HG02642 (cell line): ENCODE results near the gene ARMC9.
"Not testable (repeated sequence)": the region's sequence is repeated elsewhere in the genome, so short reads cannot be mapped to it uniquely, and the experiment has no call there.

Experiments
- ATAC-seq: cut with Tn5 transposase; IDR thresholded peaks from one replicate; pipeline ENCODE4 v1.9.1; 2021; ENCODE audit warnings: mild to moderate bottlenecking; ENCODE audit not compliant: unreplicated experiment, poor library complexity

Gene ARMC9

DNA sequence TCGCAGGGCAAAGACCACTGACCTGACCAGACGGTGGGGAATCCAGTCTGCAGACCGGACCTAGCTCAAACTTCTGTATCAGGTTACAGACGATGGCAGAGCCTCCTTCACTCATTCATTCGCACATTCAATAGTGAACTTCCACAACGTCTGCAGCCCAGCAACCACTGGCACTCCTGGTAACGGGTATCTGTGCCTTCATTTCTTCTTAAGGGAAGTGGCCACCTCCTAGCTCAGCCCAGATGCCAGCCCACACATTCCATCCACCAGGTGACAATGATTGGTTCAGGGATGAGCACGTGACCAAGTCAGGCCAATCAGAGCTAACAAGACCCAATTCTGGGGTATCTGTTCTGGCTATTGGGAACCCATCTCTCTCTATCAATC lies 15.9 kb upstream of the ARMC9 start:
- ATAC-seq = no peak

DNA sequence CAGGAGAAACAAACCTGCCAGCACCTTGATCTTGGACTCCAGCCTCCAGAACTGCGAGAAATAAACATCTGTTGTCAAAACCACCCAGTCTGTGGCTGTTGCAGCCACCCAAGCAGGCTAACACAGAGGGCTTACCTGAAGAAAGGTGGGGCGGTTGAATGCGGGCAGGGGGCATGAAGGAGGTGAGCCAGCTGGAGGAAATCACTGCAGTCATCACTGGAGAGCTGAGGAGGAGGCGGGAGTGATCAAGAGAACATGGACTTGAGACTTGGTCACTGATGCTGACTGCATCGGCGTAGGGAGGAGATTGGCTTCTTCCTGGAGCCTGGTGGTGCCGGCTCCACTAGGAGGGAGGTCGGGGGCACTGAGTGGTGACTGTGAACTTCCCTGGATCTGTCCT lies 14.6 kb upstream of the ARMC9 start:
- ATAC-seq = no peak

DNA sequence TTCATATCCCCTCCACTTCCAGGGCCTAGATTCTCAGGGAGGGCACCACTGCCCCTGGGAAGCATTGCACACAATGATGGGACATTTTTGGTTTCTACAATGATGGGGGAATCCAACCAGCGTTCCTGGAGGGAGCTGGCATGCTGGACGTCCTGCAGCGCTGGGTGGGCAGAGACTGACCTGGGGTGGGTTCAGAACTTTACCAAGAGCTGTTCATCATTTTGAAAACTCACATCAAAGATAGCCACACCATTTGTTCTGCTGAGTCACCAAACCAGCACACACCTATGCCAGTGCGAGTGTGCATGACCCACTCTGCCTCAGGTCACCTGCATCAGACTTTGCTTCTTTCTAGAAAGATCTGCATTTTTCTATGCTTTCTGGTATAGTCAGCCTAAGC lies 14.1 kb upstream of the ARMC9 start:
- no peak for ATAC-seq

DNA sequence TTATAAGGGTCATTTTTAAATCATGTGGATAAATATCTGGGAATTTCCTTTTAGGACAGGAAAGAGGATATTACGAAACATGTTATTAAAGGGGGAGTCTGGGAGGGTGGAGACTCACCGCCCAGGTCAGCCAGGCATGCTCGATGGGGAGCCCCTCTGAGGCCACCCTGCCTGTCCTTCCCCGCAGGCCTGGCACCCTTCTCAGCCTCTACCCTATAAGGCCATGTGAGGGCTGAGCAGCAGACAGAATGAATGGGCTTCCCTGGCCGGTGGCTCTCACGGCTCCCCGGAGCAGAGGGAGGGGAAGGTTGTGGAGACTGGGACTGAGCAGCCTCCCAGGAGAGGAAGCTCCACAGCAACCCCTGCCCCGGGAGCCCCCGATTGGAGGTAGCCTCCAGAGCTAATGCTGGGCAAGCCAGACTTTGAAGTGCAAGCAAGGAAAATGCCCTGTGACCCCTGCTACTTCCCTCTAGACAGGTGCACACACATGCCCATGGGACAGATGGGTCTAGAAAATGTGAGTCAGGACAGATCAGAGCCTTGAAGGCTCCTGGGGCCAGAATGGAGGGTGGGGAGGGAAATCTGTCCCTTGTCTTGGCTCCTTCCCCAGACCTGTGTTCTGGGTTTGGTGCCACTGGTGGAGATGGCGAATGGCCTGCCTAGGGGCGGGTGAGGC lies 13.2 kb upstream of the ARMC9 start:
- no peak for ATAC-seq

DNA sequence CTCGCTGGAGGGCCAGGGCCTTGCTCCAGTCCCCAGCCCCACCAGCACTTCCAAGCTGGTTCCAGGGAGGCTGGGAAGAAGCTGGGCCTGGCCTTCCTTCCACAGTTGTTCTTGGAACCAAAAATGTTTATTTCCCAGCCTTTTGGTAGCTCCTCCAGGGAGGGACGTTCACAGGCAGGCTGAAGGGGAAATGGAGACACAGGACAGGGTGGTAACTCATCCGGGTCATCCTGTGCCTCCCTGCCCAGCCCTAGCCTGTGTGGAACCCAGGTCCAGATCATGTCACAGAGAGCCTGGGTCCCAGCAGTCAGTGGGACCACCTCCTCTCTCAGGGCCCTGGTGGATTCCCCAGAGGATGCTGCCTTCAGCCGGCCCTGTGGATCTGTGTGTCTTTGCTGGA lies 12.5 kb upstream of the ARMC9 start:
- no peak for ATAC-seq

DNA sequence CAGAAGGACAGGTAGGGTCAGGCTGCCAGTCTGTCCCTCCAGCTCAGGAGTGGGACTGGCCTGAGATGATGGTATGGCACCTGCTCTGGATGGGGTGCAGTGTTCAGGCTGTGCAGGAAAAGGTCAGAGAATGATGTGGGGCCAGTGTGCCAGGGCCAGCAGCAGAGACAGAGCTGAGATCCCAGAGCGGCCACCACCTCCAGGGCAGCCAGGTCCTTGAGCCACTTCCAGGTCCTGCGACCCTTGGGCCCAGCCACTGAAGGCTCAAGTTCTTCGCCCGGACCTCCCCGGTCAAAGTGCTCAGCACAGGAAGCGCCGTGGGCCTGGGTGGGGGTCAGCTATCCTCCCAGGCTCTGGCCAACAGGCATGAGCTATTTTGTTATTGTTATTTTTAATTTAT lies 12.1 kb upstream of the ARMC9 start:
- ATAC-seq = no peak

DNA sequence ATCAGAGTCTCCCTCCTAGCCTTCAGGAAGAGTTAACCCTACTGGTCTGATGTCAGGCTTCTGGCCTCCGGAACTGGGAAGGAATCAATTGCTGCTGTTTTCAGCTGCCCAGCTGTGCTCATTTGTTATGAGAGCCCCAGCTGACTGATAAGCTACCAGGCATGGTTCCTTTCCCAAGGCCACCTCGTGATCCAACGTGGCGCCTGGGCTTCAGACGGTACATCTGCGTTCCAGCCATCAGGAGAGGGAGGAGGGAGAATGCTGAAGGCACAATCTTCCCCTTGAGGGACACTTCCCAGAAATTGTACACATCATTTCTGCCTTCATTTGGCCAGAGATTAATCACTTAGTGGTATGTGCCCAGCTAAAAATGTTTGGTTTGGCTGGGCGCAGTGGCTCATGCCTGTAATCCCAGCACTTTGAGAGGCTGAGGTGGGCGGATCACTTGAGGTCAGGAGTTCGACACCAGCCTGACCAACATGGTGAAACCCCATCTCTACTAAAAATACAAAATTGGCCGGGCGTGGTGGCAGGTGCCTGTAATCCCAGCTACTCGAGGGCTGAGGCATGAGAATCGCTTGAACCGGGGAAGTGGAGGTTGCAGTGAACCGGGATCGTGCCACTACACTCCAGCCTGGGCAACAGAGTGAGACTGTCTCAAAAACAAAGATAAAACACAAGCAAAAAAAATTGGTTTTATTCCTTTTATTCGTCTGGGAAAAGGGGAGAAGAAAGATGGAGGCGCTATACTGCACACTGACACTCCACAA lies 10.5 kb upstream of the ARMC9 start:
- no peak for ATAC-seq

DNA sequence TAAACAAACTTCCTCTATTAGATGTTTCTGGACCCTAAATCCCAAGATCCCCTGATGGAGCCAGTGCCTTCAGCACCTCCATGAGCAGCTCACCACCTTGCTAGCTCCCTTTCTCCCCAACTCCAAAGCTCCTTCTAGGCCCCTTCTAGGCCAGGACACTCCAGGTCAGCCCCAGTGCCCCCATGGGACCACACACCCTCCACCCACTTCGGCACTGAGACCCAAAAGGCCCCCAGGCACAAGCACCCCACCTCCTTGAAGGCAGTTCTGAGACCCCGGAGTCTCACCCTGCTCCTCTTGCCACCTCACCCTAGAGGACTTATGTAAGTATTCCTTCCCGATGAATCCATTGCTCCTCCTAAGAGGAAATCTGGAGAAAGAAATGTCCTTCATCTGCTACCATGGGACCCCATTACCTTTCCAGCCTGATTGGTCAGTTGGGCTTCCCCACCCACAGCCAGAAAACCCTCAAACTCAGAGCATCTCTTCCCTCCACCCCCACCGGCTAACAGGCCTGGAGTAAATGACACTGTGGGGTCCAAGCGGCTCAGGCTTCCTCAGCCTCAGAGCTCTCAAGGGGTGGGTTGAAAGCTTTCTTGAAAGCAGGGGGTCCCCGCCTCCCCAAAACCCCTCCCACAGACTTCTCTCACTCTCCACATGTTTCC lies 9.8 kb upstream of the ARMC9 start:
- ATAC-seq = no peak

DNA sequence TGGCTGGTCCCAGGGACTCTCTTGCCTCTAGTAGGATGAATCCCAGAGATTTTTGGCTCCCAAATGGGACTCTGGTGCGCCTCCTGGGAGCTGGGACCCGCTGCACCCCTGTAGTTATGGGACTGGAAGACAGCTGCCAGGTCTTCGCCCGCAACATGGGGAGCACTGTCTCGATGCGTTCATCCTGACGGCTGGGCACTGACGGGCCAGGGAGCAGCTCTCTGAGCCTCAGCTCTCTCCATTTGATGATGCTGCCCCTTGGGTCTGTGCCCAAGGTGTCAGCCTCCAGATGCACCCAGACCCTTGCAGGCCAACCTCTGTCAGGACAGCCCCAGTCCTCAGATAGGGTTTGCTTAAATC lies 9.3 kb upstream of the ARMC9 start:
- no peak for ATAC-seq

DNA sequence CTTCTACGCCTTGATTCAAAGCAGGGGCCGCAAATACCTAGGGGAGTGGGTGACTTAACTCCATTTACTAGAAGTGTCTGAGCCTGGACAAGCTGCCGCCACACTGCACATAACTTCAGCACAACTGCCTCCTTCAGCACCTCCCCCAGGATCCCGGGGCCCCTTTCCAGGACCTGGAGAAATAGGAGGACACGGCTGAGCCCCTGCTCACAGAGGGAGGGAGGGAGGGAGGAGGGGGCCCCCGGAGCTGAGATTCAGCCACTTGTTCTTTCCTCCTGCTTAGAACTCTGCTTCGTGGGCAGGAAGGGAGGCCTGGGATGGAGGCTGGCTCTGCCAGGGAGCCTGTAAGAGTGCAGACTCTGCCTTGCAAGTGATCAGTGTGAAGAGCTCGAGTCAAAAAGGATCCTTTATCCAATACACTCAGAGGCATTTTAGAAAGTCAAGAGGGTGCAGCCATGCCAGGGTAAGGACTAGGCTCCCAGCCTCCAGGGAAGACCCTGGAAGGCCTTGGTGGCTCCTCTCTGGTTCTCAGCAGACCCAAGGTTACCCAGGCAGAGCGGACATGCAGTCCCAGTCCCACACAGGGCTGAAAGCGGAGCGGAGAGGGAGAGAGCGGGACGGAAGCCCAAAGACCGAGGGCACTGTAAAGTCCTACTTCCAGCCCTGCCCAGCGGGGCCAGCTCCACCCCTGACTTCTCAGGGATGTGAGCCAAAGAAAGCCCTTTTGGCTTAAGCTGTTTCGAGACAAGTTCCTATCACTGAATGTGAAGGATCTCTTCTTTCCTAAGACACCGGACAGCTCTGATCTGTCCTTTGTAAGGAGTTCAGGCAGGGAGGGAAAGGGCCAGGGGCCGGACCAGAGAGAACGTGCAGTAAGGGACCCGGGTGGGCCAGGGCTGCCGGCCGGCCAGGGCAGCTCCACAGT lies 8.6 kb upstream of the ARMC9 start:
- no peak for ATAC-seq

DNA sequence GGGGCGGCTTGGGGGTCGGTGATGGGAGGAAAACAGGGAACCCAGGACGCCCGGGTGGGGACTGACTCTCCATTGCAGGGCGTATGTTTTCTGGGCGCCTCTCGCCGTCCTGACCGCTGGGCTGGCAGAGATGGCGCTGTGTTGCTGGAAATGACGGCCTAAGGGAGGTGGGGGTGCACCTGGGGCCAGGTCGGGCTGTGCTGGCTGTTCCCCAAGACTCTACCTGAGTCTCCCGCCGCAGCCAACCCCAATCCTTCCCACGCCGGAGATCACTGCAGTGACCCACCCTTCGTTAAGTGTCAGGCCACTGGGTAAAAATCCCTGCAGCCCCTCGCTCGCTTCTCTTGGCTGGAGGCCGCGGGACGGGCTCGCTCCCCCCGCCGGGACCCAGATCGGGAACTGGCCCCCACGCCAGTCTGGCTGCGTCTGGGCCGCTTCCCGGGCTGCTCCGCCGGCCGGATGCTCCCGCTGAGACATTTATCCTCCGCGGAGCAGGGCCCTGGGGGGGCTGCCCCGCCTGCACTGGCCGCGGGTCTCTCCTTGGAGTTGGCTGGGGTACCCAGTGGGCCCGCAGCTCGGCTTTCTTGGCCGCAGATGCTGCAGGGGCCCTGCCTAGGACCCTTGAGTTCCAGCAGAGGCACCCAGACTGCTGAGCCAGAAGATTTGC lies 7.8 kb upstream of the ARMC9 start:
- ATAC-seq = no peak

DNA sequence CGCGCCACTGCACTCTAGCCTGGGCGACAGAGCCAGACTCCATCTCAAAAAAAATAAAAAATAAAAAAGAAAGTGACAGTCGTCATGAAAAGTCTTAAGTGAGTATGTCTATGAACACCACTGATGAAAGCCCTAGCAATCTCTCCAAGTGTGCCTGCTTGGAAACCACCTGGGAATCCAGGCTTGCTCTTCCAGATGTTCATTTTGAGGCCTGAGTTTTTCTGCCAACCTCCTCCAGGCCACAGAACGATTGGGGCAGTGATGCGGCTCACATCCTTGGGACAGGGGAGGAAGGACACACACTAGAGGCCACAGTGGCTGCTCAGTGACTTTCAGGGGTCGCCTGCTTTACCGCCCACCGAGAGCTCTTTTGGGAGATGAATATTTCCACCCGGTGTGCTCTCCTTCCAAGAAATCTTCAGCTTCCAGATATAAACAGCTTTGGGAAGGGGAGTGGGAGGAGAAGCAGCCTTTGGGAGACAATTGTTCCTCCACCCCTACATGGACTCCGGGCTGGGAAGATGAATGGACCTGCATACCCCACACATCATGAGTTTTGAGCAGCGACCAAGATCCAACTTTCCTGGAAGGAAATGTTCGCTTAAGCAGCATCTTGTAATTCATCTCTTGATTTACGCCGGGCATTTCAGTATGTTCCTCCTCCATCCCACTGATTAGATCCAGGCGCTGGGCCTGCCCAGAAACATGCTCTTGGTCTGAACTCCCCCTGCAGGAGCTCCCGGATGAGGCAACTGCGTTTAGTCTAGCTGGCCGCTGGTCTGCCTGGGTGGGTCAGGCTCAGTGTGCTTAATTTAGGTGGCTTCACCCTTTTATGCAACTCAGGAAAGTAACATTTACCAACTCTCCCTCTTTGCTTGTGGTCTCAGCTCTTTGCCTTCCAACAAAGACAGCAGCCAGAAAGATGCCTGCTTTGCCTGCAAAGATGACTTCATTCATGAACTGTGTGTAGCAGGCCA lies 6.2 kb upstream of the ARMC9 start:
- ATAC-seq = no peak

DNA sequence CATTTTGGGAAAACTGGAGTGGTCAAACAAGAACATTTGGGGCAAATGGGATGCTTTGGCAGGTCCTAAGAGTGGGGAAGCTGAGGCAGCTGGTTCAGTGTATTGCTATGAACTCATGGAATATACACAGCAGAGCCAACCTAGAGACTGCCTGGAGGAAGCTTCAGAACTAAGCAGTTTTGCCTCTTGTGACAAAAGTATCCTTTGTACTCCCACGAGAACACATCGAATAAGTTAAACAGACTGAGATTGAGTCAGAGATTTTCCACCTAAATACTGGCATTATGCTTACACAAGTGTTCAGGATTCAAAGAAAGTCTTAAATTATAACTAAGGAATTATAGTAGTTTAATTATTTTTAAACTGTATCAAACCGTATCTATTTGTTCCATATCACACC lies 5.2 kb upstream of the ARMC9 start:
- ATAC-seq = no peak

DNA sequence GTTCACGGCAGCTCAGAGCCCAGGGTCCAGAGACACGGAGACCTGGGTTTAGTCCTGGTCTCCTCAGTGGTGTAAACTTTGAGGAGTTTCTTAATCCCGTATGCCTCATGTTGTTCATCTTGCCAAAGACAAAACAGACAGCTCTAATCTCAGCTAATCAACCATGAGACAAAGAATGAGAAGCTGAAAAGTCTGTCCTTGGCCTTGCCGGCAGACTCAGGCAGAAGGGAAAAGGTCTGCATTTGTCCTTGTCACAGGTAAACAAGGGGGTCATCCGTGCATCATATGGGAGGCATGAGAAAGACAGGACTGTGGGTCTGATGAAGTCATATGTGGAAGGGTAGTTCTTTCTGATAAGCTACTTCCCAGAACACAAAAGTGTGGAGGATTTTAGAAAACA lies 1.8 kb upstream of the ARMC9 start:
- ATAC-seq = no peak

DNA sequence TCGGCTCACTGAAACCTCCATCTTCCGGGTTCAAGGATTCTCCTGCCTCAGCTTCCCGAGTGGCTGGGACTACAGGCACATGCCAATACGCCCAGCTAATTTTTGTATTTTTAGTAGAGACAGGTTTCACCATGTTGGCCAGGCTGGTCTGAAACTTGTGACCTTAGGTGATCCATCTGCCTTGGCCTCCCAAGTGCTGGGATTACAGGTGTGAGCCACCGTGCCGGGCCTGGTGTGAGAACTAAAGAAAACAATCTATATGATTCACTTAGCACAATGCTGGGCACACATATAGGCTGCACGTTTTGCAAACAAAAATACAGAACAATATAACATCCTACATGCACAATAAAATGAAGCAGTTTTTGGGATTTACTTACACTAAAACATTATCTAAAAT lies 1.2 kb upstream of the ARMC9 start:
- not testable (repeated sequence) for ATAC-seq

DNA sequence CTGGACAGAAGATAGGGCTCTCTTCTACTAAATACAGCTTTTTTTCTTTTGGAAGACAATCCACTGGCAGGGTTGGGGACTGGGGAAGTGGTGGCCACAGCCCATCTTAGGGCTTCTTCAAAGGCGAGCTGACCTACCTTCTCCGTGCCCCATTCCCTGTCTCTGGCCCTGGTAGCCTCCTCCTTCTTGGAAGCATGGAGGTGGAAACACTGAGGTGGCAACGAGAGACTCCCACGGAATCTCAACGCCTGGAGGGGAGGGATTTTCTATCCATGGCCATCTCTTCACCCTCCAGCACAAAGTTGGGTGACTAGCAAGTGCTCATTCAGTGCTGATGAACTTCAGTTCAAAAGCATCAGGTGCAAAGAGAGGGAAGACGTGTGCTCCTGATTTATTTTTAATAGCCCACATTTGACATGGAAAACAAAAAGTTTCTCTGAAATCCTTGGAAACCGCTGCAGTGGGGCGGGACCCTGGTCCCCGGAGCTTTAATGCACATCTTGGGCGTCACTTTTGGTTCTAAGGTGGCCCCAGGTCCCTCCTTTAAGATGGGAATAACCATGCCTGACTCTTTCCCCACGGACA lies 633 bp upstream of the ARMC9 start:
- ATAC-seq = no peak

DNA sequence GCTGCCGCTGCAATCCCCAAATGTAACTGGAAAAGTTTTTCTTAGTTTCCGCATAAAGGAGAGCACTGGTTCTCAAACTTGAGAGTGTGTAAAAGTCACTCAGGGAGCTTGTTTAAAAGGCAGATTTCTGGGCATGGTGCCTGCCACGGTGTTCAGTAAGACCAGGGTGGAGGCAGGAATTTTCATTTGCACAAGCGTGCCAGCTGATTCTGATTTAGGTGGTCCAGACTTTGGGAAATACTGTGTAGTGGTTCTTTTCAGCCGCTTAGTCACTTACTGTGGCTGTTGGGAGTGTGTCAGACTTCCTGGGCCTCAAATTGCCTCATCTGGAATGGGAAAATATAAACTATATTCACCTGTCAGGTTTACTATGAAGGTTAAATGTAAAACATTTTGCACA lies 788 bp downstream of the ARMC9 start:
- no peak for ATAC-seq

DNA sequence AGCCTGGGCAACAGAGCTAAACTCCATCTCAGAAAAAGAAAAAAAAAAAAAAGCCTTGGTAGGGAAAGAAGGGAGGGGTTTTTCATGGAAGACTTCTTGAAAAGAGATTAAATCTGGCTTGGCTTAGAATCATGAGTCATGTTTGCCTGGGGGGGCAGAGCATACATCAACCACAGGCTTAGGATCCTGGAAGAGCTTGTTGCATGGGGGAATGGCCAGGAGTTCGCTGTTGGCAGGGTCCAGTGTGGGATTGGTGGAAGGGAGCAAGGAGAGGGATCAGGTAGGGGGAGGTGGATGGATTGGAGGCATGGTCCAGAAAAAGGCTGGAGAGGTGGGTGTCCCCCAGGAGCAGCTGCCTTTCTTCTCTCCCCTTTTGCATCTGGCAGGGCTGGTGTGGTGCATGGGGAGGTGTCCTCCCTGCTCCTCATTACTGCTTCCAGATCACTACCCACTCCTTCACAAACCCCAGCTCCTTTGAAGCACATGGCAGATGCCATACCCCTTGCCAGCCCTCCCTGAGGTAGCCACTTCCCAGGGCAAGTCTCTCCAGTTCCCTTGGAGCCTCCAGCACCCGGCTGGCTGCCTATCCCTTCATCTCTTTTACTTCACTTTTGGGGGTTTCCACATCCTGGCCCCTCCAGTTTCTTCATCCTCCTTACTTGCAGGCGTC lies 2.5 kb downstream of the ARMC9 start:
- ATAC-seq = no peak
